Measurements from ENCODE around the gene CDKL2. TPM values are rescaled to one million over a fixed set of nuclear protein-coding genes. Genes with fewer than 3 reads are reported as not detected.

CDKL2 gene
- total and polyA plus RNA-seq, 2 of the 8 experiments (the other 6 are each of a cell fraction or from before 2014, with no cell fraction given): 1.4 to 2.1 TPM

DNA sequence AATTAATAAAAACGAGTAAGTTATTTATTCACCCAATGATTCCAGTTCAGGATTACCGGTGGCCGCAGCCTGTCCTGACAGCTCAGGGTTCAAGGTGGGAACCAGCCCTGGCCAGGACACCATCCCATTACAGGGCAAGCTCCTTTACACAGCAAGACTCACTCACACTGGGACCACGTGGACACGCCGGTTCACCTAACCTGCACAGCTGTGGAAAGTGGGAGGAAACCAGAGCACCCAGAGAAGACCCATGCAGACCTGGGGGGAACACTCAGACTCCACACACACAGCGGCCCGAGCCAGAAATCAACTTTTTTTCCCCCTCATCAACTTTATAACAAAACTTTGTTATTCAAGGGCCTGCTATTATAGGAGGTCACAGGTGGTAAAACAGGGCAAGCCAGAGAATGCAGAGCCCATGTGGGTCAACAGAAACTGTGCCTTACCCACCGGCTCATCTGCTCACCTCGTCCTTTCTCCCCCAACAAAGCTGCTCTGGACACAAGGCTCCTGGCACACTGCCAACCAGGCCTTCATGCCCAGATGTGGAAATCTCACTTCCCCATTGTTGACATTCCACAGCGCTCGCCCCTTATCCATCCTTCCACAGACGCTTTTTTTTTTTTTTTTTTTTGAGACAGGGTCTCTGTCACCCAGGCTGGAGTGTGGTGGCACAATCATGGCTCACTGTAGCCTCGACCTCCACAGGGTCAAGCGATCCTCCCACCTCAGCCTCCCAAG is 82.5 kb downstream of the CDKL2 start:
- H3K27ac ChIP-seq (ENCODE audit: low read depth, low read length): no peak overlapping the region
- no peak overlapping the region for H2BK15ac ChIP-seq (ENCODE audit: low read length)
- POLR2A ChIA-PET (ENCODE audit: partially characterized antibody): interaction anchor here (1.6 kb wide), 1 partner anchor 13 kb away, joined by 4 read pairs; no protein-coding TSS in a partner anchor
- H3K79me2 ChIP-seq (ENCODE audit: control insufficient read depth in 1 of 2, insufficient read depth in 2 of 2, low read length in 2 of 2): no peaks in the 10 kb centered on the region
- no peak overlapping the region for H4K91ac ChIP-seq (replicated peaks; ENCODE audit: insufficient read length, low read length)
- H3K23me2 ChIP-seq (ENCODE audit: low read depth, low read length): no peaks in the 10 kb centered on the region
- H3K4me3 ChIP-seq (ENCODE audit: extremely low read depth in 1 of 4, insufficient read depth in 2 of 4, low read depth in 3 of 4, low read length in 4 of 4): no peak overlapping the region
- no peak overlapping the region for H2BK5ac ChIP-seq (ENCODE audit: low read depth, low read length)
- H2BK12ac ChIP-seq (ENCODE audit: low read depth, low read length): no peak overlapping the region
- H2BK120ac ChIP-seq (replicated peaks; ENCODE audit: low read depth, low read length): no peak overlapping the region
- no peak for DNase-seq (ENCODE audit: low read depth in 1 of 2, low spot score in 2 of 2)
- no peak overlapping the region for H3K23ac ChIP-seq (ENCODE audit: insufficient read length)
- no peak overlapping the region for H4K5ac ChIP-seq (ENCODE audit: insufficient read length, low read depth, low read length)
- no peaks in the 10 kb centered on the region for H3K9me3 ChIP-seq (ENCODE audit: insufficient read depth in 2 of 2, low read depth in 1 of 2, low read length in 1 of 2)
- H4K20me1 ChIP-seq (replicated peaks in 1 of 2; ENCODE audit: control insufficient read depth in 1 of 2, insufficient read depth in 2 of 2, low read length in 2 of 2): no peaks in the 10 kb centered on the region
- H3K56ac ChIP-seq (replicated peaks; ENCODE audit: insufficient read length, low read depth, low read length): no peak overlapping the region
- 84% methylated on average over 13 of the region's 15 CpGs; no CpG with 5 or more reads in 1 of the 2 experiments for WGBS, 2 experiments (ENCODE audit: extremely low coverage in 1 of 2, insufficient coverage in 1 of 2, insufficient read length in 1 of 2, insufficient replicate concordance in 2 of 2, low coverage in 1 of 2, low lambda C conversion rate in 2 of 2, missing lambda C conversion rate in 1 of 2)
- H3K4me1 ChIP-seq (replicated peaks in 1 of 4; ENCODE audit: control insufficient read depth in 3 of 4, insufficient read depth in 4 of 4, low read length in 3 of 4): 0 out of 7 replicates have a peak, but pooled peaks cover 0 to 2% (median 0%) of the 10 kb centered on the region in 4 experiments
- H3K27me3 ChIP-seq (replicated peaks in 1 of 4; ENCODE audit: control insufficient read depth in 3 of 4, extremely low read depth in 1 of 4, insufficient read depth in 3 of 4, low read length in 3 of 4): no peaks in the 10 kb centered on the region
- no peak overlapping the region for H3K4ac ChIP-seq (replicated peaks; ENCODE audit: insufficient read length, low read depth, low read length)
- H3K18ac ChIP-seq (ENCODE audit: extremely low read depth, low read length): no peak overlapping the region
- no peaks in the 10 kb centered on the region for H3K79me1 ChIP-seq (ENCODE audit: low read depth, low read length)
- no peak for FAIRE-seq
- H2AFZ ChIP-seq (ENCODE audit: low read length): no peak overlapping the region
- H3K9ac ChIP-seq (replicated peaks in 1 of 4; ENCODE audit: extremely low read depth in 1 of 4, low read depth in 3 of 4, low read length in 3 of 4): no peak overlapping the region
- H2AK5ac ChIP-seq (ENCODE audit: low read depth, low read length): no peak overlapping the region
- no peak overlapping the region for H3K14ac ChIP-seq (ENCODE audit: insufficient read length)
- no peak overlapping the region for H2BK20ac ChIP-seq (ENCODE audit: low read length)
- no peak overlapping the region for H3K4me2 ChIP-seq (ENCODE audit: insufficient read depth in 1 of 2, low read depth in 2 of 2, low read length in 2 of 2)
- CTCF ChIA-PET (ENCODE audit: partially characterized antibody): interaction anchor here (0.6 to 3.3 kb wide), 5 partner anchors 9 to 479 kb away, joined by 3 to 11 read pairs (median 3); partner anchors contain the start of gene ODAPH
- no peak overlapping the region for H4K8ac ChIP-seq (ENCODE audit: extremely low read depth, insufficient read depth, low read length)
- no peaks in the 10 kb centered on the region for H3K36me3 ChIP-seq (ENCODE audit: control insufficient read depth in 2 of 4, insufficient read depth in 4 of 4, low read length in 3 of 4)
- TF ChIP-seq KDM5A (IDR thresholded peaks at IDR 0.05; ENCODE audit: low read length) (no peak), RXRA (IDR thresholded peaks at IDR 0.05; ENCODE audit: insufficient read depth, low read depth, low read length) (no peak), SIX5 (IDR thresholded peaks at IDR 0.05; ENCODE audit: low read depth, low read length) (no peak), KDM4A (IDR thresholded peaks at IDR 0.05; ENCODE audit: low read depth, low read length, severe bottlenecking) (no peak), TAF7 (optimal IDR thresholded peaks at IDR 0.05; ENCODE audit: borderline replicate concordance, low read depth, low read length) (no peak), SP1 (IDR thresholded peaks at IDR 0.05; ENCODE audit: low read depth, low read length) (no peak), ASH2L (IDR thresholded peaks at IDR 0.05; ENCODE audit: low read length) (no peak), TAF1 (IDR thresholded peaks at IDR 0.05; ENCODE audit: low read depth, low read length) (no peak), CTBP2 (IDR thresholded peaks at IDR 0.05; ENCODE audit: borderline replicate concordance, insufficient read depth, insufficient read length, low read length) (no peak), SRF (IDR thresholded peaks at IDR 0.05; ENCODE audit: low read depth, low read length) (no peak), BCL11A (IDR thresholded peaks at IDR 0.05; ENCODE audit: low read depth in 2 of 2, low read length in 2 of 2) (no peak), BACH1 (IDR thresholded peaks at IDR 0.05; ENCODE audit: low read length) (no peak), POU5F1 (IDR thresholded peaks at IDR 0.05; ENCODE audit: low read depth, low read length) (no peak)

Data from H1 (cell line).